Measurements from ENCODE around the gene RAB3A. TPM values are rescaled to one million over a fixed set of nuclear protein-coding genes. Genes with fewer than 3 reads are reported as not detected.

RAB3A gene
- total RNA-seq, 1 experiment from 2014 or later, result 10.6 TPM

- intact Hi-C loops (cut with micrococcal nuclease), result loop anchor here (1.0 to 10.0 kb wide), 4 partner anchors 43 to 317 kb away; partner anchors contain the start of gene CCDC124
- DNase-seq (ENCODE audit: low read depth, low spot score) (peak; percentile 74), ATAC-seq (peak; percentile 84)
- Histone ChIP-seq H3K27ac (ENCODE audit: low read depth, low read length) (no peak overlapping the region), H3K27me3 (ENCODE audit: insufficient read depth, low read length) (no peaks in the 10 kb centered on the region), H2AFZ (ENCODE audit: low read depth, low read length, poor library complexity, severe bottlenecking) (peak overlapping the region; percentile 87), H4K20me1 (ENCODE audit: insufficient read depth) (no peaks in the 10 kb centered on the region), H3K79me2 (ENCODE audit: insufficient read depth, low read length) (no peaks in the 10 kb centered on the region), H3K36me3 (ENCODE audit: control insufficient read depth in 1 of 2, insufficient read depth in 2 of 2, low read length in 2 of 2) (no peaks in the 10 kb centered on the region), H3K4me1 (ENCODE audit: control insufficient read depth in 1 of 2, insufficient read depth in 2 of 2, low read length in 2 of 2) (peaks cover 0 to 28% of the 10 kb centered on the region in 2 experiments; a peak in 2 of 4 replicates), H3K9me2 (ENCODE audit: insufficient read depth) (no peaks in the 10 kb centered on the region), H3K4me2 (ENCODE audit: low read length) (peak overlapping the region; percentile 65), H3K9me3 (ENCODE audit: control insufficient read depth in 1 of 2, insufficient read depth in 1 of 2, low read depth in 1 of 2, low read length in 2 of 2) (no peaks in the 10 kb centered on the region), H3K4me3 (replicated peaks in 1 of 2; ENCODE audit: low read depth in 1 of 2, low read length in 2 of 2) (no peak overlapping the region), H3K9ac (ENCODE audit: low read length) (no peak overlapping the region; the same call in 1 of the 2 replicates)
- BruUV-seq (replicated peaks), result no TSS peak
- TF ChIP-seq EGR1 (IDR thresholded peaks at IDR 0.05; ENCODE audit: low read depth), result no peak
- peak; percentile 91 to 99 (median 92) for TF ChIP-seq CTCF (IDR thresholded peaks at IDR 0.05 in 2 of 3, conservative IDR thresholded peaks at IDR 0.05 in 1 of 3; ENCODE audit: borderline replicate concordance in 1 of 3, insufficient read depth in 1 of 3, low read depth in 2 of 3, low read length in 2 of 3)
- TF ChIP-seq FOSL1 (IDR thresholded peaks at IDR 0.05; ENCODE audit: low read depth), result no peak
- TF ChIP-seq EZH2 (IDR thresholded peaks at IDR 0.05), result no peak
- TF ChIP-seq RAD21 (IDR thresholded peaks at IDR 0.05; ENCODE audit: low read depth), result peak; percentile 99
- TF ChIP-seq YY1 (IDR thresholded peaks at IDR 0.05; ENCODE audit: extremely low read depth, insufficient replicate concordance, low read depth, low read length), result no peak
- TF ChIP-seq JUND (IDR thresholded peaks at IDR 0.05), result no peak
- TF ChIP-seq CBX3 (IDR thresholded peaks at IDR 0.05; ENCODE audit: low read depth), result 0 out of 2 replicates have a peak, but pooled peaks have one; percentile 41
- no peak for TF ChIP-seq SIN3A (IDR thresholded peaks at IDR 0.05; ENCODE audit: low read depth)
- no peak for TF ChIP-seq POLR2A (IDR thresholded peaks at IDR 0.05; ENCODE audit: borderline replicate concordance, extremely low read depth, insufficient read depth, insufficient read length)
- ChIA-PET POLR2A (interaction anchor here (1.0 kb wide), 2 partner anchors 60 to 94 kb away, joined by 3 read pairs; no protein-coding TSS in a partner anchor), RAD21 (ENCODE audit: low non-redundant PET in 1 of 2, low total read pairs in 2 of 2, uncharacterized antibody in 2 of 2, unreplicated experiment in 2 of 2) (interaction anchor here (0.6 to 2.0 kb wide), 7 partner anchors 28 to 157 kb away, joined by 3 to 11 read pairs (median 6); partner anchors contain the start of gene RAB3A (in 1 of the 2)), CTCF (interaction anchor here (0.5 to 7.0 kb wide), 15 partner anchors 21 to 313 kb away, joined by 3 to 106 read pairs (median 4); partner anchors contain the start of genes IQCN, LSM4, MPV17L2 and RAB3A)
Measured at GRCh38 chr19:18251587-18252369, 47.9 kb upstream of the RAB3A start.
